ENCODE data around the gene NCOA7. TPM values are rescaled to one million over a fixed set of nuclear protein-coding genes. Genes with fewer than 3 reads are reported as not detected.

The NCOA7 gene
- total and polyA plus RNA-seq, 9 of the 15 experiments (the other 6 are each of a cell fraction or from before 2014, with no cell fraction given), result 5.8 to 14.6 (median 9.3) TPM

DNA sequence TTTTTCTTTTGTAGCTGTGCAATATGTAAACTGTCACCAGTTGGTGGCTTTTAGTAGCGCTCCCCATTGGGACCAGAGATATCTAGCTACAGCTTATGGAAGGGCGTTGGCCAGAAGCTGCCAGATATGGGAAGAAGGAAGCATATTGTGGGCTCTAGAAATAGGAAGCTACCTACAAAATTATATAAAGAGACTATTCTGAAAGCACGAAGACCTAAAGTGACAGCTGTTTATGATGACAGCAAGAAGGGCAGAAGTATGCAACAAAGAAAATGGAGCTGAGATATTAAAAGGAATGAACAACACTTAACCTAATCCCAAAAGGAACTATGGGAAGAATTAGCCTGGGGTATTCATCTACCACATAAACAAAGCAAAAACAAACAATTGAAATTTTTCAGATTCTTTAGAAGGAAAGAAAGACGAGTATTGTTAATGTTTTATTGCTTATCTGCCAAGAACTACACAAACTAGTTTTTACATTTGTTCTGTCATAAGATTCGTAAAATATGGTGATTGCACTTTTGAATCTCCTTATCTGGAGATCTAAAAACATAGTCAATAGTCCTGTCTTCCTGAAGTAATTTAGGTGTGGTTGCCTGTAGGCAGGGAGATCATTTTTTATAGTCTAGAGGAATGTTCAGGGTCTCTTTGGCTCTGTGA lies 81.6 kb downstream of the NCOA7 start (continued):
- TF ChIP-seq, protein P1, sequence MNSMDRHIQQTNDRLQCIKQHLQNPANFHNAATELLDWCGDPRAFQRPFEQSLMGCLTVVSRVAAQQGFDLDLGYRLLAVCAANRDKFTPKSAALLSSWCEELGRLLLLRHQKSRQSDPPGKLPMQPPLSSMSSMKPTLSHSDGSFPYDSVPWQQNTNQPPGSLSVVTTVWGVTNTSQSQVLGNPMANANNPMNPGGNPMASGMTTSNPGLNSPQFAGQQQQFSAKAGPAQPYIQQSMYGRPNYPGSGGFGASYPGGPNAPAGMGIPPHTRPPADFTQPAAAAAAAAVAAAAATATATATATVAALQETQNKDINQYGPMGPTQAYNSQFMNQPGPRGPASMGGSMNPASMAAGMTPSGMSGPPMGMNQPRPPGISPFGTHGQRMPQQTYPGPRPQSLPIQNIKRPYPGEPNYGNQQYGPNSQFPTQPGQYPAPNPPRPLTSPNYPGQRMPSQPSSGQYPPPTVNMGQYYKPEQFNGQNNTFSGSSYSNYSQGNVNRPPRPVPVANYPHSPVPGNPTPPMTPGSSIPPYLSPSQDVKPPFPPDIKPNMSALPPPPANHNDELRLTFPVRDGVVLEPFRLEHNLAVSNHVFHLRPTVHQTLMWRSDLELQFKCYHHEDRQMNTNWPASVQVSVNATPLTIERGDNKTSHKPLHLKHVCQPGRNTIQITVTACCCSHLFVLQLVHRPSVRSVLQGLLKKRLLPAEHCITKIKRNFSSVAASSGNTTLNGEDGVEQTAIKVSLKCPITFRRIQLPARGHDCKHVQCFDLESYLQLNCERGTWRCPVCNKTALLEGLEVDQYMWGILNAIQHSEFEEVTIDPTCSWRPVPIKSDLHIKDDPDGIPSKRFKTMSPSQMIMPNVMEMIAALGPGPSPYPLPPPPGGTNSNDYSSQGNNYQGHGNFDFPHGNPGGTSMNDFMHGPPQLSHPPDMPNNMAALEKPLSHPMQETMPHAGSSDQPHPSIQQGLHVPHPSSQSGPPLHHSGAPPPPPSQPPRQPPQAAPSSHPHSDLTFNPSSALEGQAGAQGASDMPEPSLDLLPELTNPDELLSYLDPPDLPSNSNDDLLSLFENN (IDR thresholded peaks at IDR 0.05; ENCODE audit: low read depth in 2 of 2, low read length in 2 of 2), result peak in 1 of 2 experiments; percentile 43; a peak in 1 of 4 replicates
- TF ChIP-seq CTBP1 (IDR thresholded peaks at IDR 0.05; ENCODE audit: borderline replicate concordance) (no peak; the same call in 1 of the 2 replicates), SMC3 (conservative IDR thresholded peaks at IDR 0.05; ENCODE audit: insufficient read depth, low read depth, low read length) (peak; percentile 40), TBL1XR1 (IDR thresholded peaks at IDR 0.05; ENCODE audit: low read length in 2 of 2) (peak; percentile 22 to 26; a peak in 1 of 4 replicates), NFXL1 (CRISPR knock-in tag; IDR thresholded peaks at IDR 0.05) (no peak), PML (IDR thresholded peaks at IDR 0.05; ENCODE audit: low read length) (peak; percentile 44; the same call in 1 of the 2 replicates), SMARCA4 (IDR thresholded peaks at IDR 0.05) (peak; percentile 62), EZH2 (IDR thresholded peaks at IDR 0.05; ENCODE audit: borderline replicate concordance, low read depth, low read length) (no peak), MYC (IDR thresholded peaks at IDR 0.05; ENCODE audit: low read depth, low read length) (0 out of 2 replicates have a peak, but pooled peaks have one; percentile 15), MYC (CRISPR knock-in tag; IDR thresholded peaks at IDR 0.05; ENCODE audit: borderline replicate concordance, low read depth) (no peak), CSDE1 (IDR thresholded peaks at IDR 0.05) (0 out of 4 replicates have a peak, but pooled peaks of 1 of the 2 experiments have one; percentile 39), DPF2 (IDR thresholded peaks at IDR 0.05) (peak; percentile 81), CBFA2T2 (conservative IDR thresholded peaks at IDR 0.05) (peak; percentile 66), CC2D1A (IDR thresholded peaks at IDR 0.05) (0 out of 2 replicates have a peak, but pooled peaks have one; percentile 11), JUND (IDR thresholded peaks at IDR 0.05; ENCODE audit: borderline replicate concordance, low read depth, low read length) (peak; percentile 14; the same call in 1 of the 2 replicates), JUND (tag; IDR thresholded peaks at IDR 0.05; ENCODE audit: borderline replicate concordance, low read depth, low read length) (no peak; the same call in 2 of the 3 replicates), RBBP5 (IDR thresholded peaks at IDR 0.05; ENCODE audit: borderline replicate concordance, insufficient read depth, low read length, poor library complexity, severe bottlenecking) (peak; percentile 31), ZNF41 (CRISPR knock-in tag; conservative IDR thresholded peaks at IDR 0.05) (no peak), MXI1 (IDR thresholded peaks at IDR 0.05; ENCODE audit: low read depth, low read length) (0 out of 2 replicates have a peak, but pooled peaks have one; percentile 27), ARID1B (IDR thresholded peaks at IDR 0.05) (peak; percentile 88), NCOR1 (IDR thresholded peaks at IDR 0.05) (peak; percentile 68), ZNF165 (CRISPR knock-in tag; IDR thresholded peaks at IDR 0.05; ENCODE audit: borderline replicate concordance) (no peak), SRF (CRISPR knock-in tag; IDR thresholded peaks at IDR 0.05) (peak in 1 of 2 experiments; percentile 91; a peak in 3 of 4 replicates), TGIF2 (CRISPR knock-in tag; IDR thresholded peaks at IDR 0.05) (no peak), FOXK2 (conservative IDR thresholded peaks at IDR 0.05 in 1 of 2, IDR thresholded peaks at IDR 0.05 in 1 of 2; ENCODE audit: low read depth in 2 of 2) (peak; percentile 54 to 56; a peak in 3 of 4 replicates)
- TF ChIP-seq, protein P2, sequence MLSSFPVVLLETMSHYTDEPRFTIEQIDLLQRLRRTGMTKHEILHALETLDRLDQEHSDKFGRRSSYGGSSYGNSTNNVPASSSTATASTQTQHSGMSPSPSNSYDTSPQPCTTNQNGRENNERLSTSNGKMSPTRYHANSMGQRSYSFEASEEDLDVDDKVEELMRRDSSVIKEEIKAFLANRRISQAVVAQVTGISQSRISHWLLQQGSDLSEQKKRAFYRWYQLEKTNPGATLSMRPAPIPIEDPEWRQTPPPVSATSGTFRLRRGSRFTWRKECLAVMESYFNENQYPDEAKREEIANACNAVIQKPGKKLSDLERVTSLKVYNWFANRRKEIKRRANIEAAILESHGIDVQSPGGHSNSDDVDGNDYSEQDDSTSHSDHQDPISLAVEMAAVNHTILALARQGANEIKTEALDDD (IDR thresholded peaks at IDR 0.05), result peak; percentile 75
